MM.1S (cell line): ENCODE data around the gene REEP1.

Experiments
- CTCF ChIP-seq: fragments of 300-600 bp; sonication (generic); IDR thresholded peaks from 2 replicates; pipeline ENCODE4 v1.5.1; 2016; ENCODE audit warnings: antibody characterized with exemption, low read length, mixed read lengths
- EZH2 ChIP-seq: fragments of 300-600 bp; sonication (generic); optimal IDR thresholded peaks from 2 replicates; pipeline ENCODE3; 2017; ENCODE audit warnings: low read depth, mild to moderate bottlenecking, antibody characterized with exemption, low read length, mixed read lengths
- EZH2phosphoT487 ChIP-seq: fragments of 300-600 bp; sonication (generic); IDR thresholded peaks from 2 replicates; pipeline ENCODE4 v1.6.1; 2018; ENCODE audit warnings: antibody characterized with exemption, low read length

- TF ChIP-seq CTCF (no peak), EZH2phosphoT487 (no peak), EZH2 (no peak)
Observed at GRCh38 chr2:86285571-86285970, 51.9 kb downstream of the REEP1 start.
